GM12892 (cell line): ENCODE data around the gene PLPPR4.

Experiments
- DNase-seq: peaks from one replicate; pipeline ENCODE4 v3.0.0; 2011; ENCODE audit not compliant: insufficient read length
- FAIRE-seq: peaks from 2 replicates; lab custom pipeline; 2011; peaks lifted over from hg19 to GRCh38; lab: Jason Lieb, UNC
- POLR2A ChIP-seq: IDR thresholded peaks from 2 replicates; pipeline ENCODE4 v1.6.1; 2011; ENCODE audit warnings: low read depth, low read length, control low read depth
- POLR2AphosphoS5 ChIP-seq: IDR thresholded peaks from 2 replicates; pipeline ENCODE4 v1.6.1; 2011; ENCODE audit warnings: low read depth, low read length, control low read depth
- TAF1 ChIP-seq: IDR thresholded peaks from 2 replicates; pipeline ENCODE4 v1.6.1; 2011; ENCODE audit warnings: low read depth, mild to moderate bottlenecking, control low read depth, low read length, borderline replicate concordance

The PLPPR4 gene

GRCh38 chr1:99306056-99306455 is 41.8 kb downstream of the PLPPR4 start:
- TF ChIP-seq POLR2AphosphoS5 (no peak), POLR2A (no peak), TAF1 (no peak)
- no peak for DNase-seq
- no peak for FAIRE-seq

- FAIRE-seq (no peak), DNase-seq (no peak)
- TF ChIP-seq POLR2A (no peak), POLR2AphosphoS5 (no peak), TAF1 (no peak)
Observed at GRCh38 chr1:99306644-99307043, 42.4 kb downstream of the PLPPR4 start.

GRCh38 chr1:99315305-99315704 is 51.0 kb downstream of the PLPPR4 start:
- no peak for DNase-seq

GRCh38 chr1:99326215-99326949 is 62.1 kb downstream of the PLPPR4 start:
- DNase-seq (no peak), FAIRE-seq (no peak)
- no peak for TF ChIP-seq TAF1
- TF ChIP-seq POLR2A, result no peak
- no peak for TF ChIP-seq POLR2AphosphoS5

More at GRCh38 chr1:99315305-99315704, 51.0 kb downstream of the PLPPR4 start:
- TF ChIP-seq TAF1 (no peak), POLR2A (no peak), POLR2AphosphoS5 (no peak)
- no peak for FAIRE-seq

GRCh38 chr1:99327357-99327756 is 63.1 kb downstream of the PLPPR4 start:
- TF ChIP-seq POLR2AphosphoS5 (no peak), TAF1 (no peak), POLR2A (no peak)
- DNase-seq (no peak), FAIRE-seq (no peak)

GRCh38 chr1:99328171-99328570 is 63.9 kb downstream of the PLPPR4 start:
- FAIRE-seq, result no peak
- DNase-seq, result no peak
- TF ChIP-seq POLR2A (no peak), POLR2AphosphoS5 (no peak), TAF1 (no peak)

GRCh38 chr1:99331083-99331482 is 66.8 kb downstream of the PLPPR4 start:
- DNase-seq (no peak), FAIRE-seq (no peak)
- no peak for TF ChIP-seq TAF1
- TF ChIP-seq POLR2AphosphoS5, result no peak
- TF ChIP-seq POLR2A, result no peak

- no peak for DNase-seq
- TF ChIP-seq TAF1 (no peak), POLR2A (no peak), POLR2AphosphoS5 (no peak)
- no peak for FAIRE-seq
Observed at GRCh38 chr1:99331636-99332035, 67.3 kb downstream of the PLPPR4 start.

GRCh38 chr1:99332561-99332960 is 68.3 kb downstream of the PLPPR4 start:
- DNase-seq, result no peak
- FAIRE-seq, result no peak
- TF ChIP-seq POLR2AphosphoS5 (no peak), TAF1 (no peak), POLR2A (no peak)

GRCh38 chr1:99334991-99335390 is 70.7 kb downstream of the PLPPR4 start:
- FAIRE-seq (no peak), DNase-seq (no peak)
- TF ChIP-seq POLR2AphosphoS5 (no peak), TAF1 (no peak), POLR2A (no peak)

- FAIRE-seq (no peak), DNase-seq (no peak)
- no peak for TF ChIP-seq TAF1
- no peak for TF ChIP-seq POLR2A
- TF ChIP-seq POLR2AphosphoS5, result no peak
Observed at GRCh38 chr1:99347041-99347684, 82.9 kb downstream of the PLPPR4 start.

- no peak for TF ChIP-seq TAF1
- TF ChIP-seq POLR2AphosphoS5, result no peak
- no peak for TF ChIP-seq POLR2A
- DNase-seq (no peak), FAIRE-seq (no peak)
Observed at GRCh38 chr1:99348397-99349132, 84.3 kb downstream of the PLPPR4 start.
